OCI-LY1 (cell line): Measurements from ENCODE around the gene ZFAND5.

Experiments used
- H2AFZ ChIP-seq: fragments of 200-600 bp; sonication (generic), shearing (Covaris generic); 2 replicates; pipeline ENCODE4 v1.6.0; 2014; ENCODE audit warnings: antibody characterized with exemption, mild to moderate bottlenecking, low read length
- H3F3A ChIP-seq: fragments of 200-600 bp; sonication (generic), shearing (Covaris generic); 2 replicates; pipeline ENCODE4 v1.6.0; 2014; ENCODE audit warnings: mild to moderate bottlenecking, antibody characterized with exemption, low read length, moderate library complexity; ENCODE audit not compliant: insufficient read depth
- H3K27ac ChIP-seq: fragments of 200-600 bp; sonication (generic); 2 replicates; pipeline ENCODE4 v1.5.1; 2014; ENCODE audit warnings: low read length, mixed run types, mild to moderate bottlenecking, low read depth; ENCODE audit not compliant: poor library complexity, severe bottlenecking
- H3K27me3 ChIP-seq: fragments of 200-600 bp; sonication (generic); 2 replicates; pipeline ENCODE4 v1.6.0; 2014; ENCODE audit warnings: antibody characterized with exemption, mild to moderate bottlenecking, low read length, moderate library complexity; ENCODE audit not compliant: insufficient read depth
- H3K36me3 ChIP-seq: fragments of 200-600 bp; sonication (generic); 2 replicates; pipeline ENCODE4 v1.6.1; 2014; ENCODE audit warnings: mild to moderate bottlenecking, antibody characterized with exemption, low read length, moderate library complexity, mixed read lengths; ENCODE audit not compliant: insufficient read depth
- H3K4me1 ChIP-seq: fragments of 200-600 bp; sonication (generic); 2 replicates; pipeline ENCODE4 v1.5.1; 2014; ENCODE audit warnings: mild to moderate bottlenecking, low read length, moderate library complexity; ENCODE audit not compliant: insufficient read depth, severe bottlenecking
- H3K4me2 ChIP-seq: fragments of 200-600 bp; sonication (generic), shearing (Covaris generic); 2 replicates; pipeline ENCODE4 v1.6.1; 2014; ENCODE audit warnings: low read length
- H3K4me3 ChIP-seq: fragments of 200-600 bp; sonication (generic); 2 replicates; pipeline ENCODE4 v1.5.1; 2014; ENCODE audit warnings: low read length, low read depth, mild to moderate bottlenecking, mixed read lengths; ENCODE audit not compliant: poor library complexity, severe bottlenecking
- H3K79me2 ChIP-seq: fragments of 200-600 bp; shearing (Covaris generic); 2 replicates; pipeline ENCODE4 v1.6.1; 2016; ENCODE audit warnings: mixed run types, low read length, mixed read lengths; ENCODE audit not compliant: insufficient read depth
- H3K9ac ChIP-seq: fragments of 200-600 bp; sonication (generic), shearing (Covaris generic); 2 replicates; pipeline ENCODE4 v1.6.1; 2014; ENCODE audit warnings: mild to moderate bottlenecking, low read length, mixed read lengths
- H3K9me2 ChIP-seq: fragments of 200-600 bp; sonication (generic), shearing (Covaris generic); 2 replicates; pipeline ENCODE4 v1.6.1; 2014; ENCODE audit warnings: low read depth, mild to moderate bottlenecking, low read length, mixed read lengths
- H3K9me3 ChIP-seq: fragments of 200-600 bp; shearing (Covaris generic); 2 replicates; pipeline ENCODE4 v1.6.1; 2014; ENCODE audit warnings: low read length, mixed read lengths
- H4K20me1 ChIP-seq: fragments of 200-600 bp; sonication (generic), shearing (Covaris generic); 2 replicates; pipeline ENCODE4 v1.6.0; 2016; ENCODE audit warnings: mild to moderate bottlenecking, low read length; ENCODE audit not compliant: insufficient read depth
- EZH2 ChIP-seq: fragments of 200-600 bp; sonication (generic), shearing (Covaris generic); IDR thresholded peaks from 2 replicates; pipeline ENCODE4 v1.8.0; 2017; ENCODE audit warnings: borderline replicate concordance, mixed run types, mild to moderate bottlenecking, antibody characterized with exemption, low read length, moderate library complexity, mixed read lengths
- TF ChIP-seq, protein P1 (sequence below): fragments of 200-600 bp; sonication (generic), shearing (Covaris generic); IDR thresholded peaks from 2 replicates; pipeline ENCODE4 v1.5.1; 2017; ENCODE audit warnings: mild to moderate bottlenecking, antibody characterized with exemption, low read length, moderate library complexity, mixed read lengths

The ZFAND5 gene

GRCh38 chr9:72304538-72304937 lies 60.5 kb downstream of the ZFAND5 start:
- H3K4me1 ChIP-seq = no peaks in the 10 kb centered on the region
- TF ChIP-seq EZH2 = no peak
- TF ChIP-seq, protein P1, sequence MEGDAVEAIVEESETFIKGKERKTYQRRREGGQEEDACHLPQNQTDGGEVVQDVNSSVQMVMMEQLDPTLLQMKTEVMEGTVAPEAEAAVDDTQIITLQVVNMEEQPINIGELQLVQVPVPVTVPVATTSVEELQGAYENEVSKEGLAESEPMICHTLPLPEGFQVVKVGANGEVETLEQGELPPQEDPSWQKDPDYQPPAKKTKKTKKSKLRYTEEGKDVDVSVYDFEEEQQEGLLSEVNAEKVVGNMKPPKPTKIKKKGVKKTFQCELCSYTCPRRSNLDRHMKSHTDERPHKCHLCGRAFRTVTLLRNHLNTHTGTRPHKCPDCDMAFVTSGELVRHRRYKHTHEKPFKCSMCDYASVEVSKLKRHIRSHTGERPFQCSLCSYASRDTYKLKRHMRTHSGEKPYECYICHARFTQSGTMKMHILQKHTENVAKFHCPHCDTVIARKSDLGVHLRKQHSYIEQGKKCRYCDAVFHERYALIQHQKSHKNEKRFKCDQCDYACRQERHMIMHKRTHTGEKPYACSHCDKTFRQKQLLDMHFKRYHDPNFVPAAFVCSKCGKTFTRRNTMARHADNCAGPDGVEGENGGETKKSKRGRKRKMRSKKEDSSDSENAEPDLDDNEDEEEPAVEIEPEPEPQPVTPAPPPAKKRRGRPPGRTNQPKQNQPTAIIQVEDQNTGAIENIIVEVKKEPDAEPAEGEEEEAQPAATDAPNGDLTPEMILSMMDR = no peak
- no peaks in the 10 kb centered on the region for H3K79me2 ChIP-seq
- H3F3A ChIP-seq = no peaks in the 10 kb centered on the region
- H3K36me3 ChIP-seq = no peaks in the 10 kb centered on the region
- H3K9me3 ChIP-seq = no peaks in the 10 kb centered on the region
- no peaks in the 10 kb centered on the region for H4K20me1 ChIP-seq
- H3K9ac ChIP-seq = no peak overlapping the region
- H2AFZ ChIP-seq = no peak overlapping the region
- no peaks in the 10 kb centered on the region for H3K27me3 ChIP-seq
- H3K9me2 ChIP-seq = no peaks in the 10 kb centered on the region
- no peak overlapping the region for H3K27ac ChIP-seq
- no peak overlapping the region for H3K4me3 ChIP-seq
- H3K4me2 ChIP-seq = no peak overlapping the region
